Brain pericyte (primary cell): Measurements from ENCODE around the gene UBTD1.

Source experiments
- DNase-seq: peaks from one replicate; pipeline ENCODE4 v3.0.0-alpha.2; 2012; ENCODE audit warnings: low read depth, low spot score

Gene UBTD1

DNA sequence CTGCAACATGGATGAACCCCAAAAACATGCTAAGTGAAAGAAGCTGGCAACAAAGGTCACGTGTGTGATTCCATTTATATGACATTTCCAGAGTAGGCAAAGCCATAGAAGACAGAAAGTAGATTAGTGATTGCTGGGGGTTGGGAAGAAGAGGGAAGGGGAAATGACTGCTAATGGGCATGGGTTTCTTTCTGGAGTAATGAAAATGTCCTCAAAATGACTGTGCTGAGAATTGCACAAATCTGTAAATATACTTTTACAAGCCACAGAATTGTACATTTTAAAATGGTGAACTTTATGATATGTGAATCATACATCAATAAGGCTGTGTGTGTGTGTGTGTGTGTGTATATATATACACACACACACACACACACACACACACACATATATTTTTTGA lies 16.3 kb upstream of the UBTD1 start:
- no peak for DNase-seq

DNA sequence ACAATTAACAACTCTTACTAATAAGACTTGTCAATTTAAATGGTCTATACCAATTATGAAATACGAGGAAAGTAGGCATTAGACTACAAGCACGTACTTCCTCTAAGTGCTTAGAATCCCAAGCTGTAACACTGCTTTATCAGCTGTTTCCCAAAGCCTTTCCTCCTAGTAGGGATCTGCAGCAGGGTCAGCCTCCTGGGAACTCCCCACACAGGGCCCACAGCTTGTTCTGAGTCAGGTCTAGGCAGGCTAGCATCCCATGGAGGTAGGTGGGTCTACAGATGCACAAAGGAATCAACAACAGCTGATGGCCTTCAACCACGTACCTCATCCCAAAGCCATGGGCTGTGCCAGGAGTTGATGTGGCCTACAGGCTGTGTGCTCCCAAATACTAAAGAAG lies 15.2 kb upstream of the UBTD1 start:
- DNase-seq: no peak

DNA sequence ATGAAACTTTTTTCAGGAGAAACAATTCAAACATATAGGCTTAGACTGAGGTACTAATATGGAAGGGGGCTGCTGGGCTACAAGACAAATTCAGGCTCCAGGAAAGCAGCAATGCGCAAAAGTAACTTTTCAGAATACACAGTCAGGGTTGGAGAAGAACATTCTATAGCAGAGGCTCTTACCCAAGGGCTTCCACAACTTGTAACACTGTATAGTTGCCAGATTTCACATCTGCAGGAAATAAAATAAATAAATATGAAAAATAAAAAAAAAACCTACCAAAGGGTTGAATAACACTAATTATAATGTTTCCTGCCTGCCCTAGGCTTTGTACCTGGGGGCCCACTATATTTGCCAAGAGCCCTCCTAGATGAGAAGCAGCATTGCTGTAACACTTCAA lies 14.8 kb upstream of the UBTD1 start:
- no peak for DNase-seq

DNA sequence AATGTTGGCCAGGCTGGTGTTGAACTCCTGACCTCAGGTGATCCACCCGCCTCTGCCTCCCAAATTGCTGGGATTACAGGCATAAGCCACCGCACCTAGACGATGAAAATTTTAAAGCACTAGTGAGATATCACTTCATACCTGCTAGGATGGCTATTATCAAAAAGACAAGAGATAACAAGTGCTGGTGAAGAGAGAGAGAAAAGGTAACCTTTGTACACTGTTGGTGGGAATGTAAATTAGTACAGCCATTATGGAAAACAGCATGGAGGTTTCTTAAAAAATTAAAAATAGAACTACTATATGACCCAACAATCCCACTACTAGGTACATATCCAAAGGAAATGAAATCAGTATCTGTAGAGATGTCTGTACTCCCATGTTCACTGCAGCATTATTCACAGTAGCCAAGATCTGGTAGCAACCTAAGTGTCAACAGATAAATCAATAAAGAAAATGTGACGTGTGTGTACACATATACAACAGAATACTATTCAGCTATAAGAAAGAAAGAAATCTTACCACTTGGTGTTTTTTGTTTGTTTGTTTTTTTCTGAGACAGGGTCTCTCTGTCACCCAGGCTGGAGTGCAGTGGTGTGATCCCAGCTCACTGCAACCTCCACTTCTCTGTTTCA lies 13.0 kb upstream of the UBTD1 start:
- no peak for DNase-seq

DNA sequence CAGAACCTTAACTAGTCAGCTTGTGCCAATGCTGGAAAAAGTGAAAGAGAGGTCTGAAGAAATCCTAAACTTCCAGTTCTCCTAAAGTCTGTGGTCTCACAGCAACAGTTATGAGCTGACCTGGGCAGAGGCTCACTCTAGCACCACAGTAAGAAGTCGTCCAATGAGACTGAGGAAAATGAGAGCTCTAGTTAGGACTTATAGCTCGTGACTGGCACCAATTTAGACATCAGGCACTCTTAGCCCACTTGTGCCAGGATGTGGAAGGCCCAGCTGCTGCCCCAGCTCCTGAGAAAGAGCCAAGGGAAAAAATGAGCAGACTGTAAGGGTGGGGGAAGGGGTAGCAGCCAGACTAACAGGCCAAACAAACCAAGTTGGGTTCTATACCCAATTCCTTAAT lies 8.1 kb upstream of the UBTD1 start:
- no peak for DNase-seq

DNA sequence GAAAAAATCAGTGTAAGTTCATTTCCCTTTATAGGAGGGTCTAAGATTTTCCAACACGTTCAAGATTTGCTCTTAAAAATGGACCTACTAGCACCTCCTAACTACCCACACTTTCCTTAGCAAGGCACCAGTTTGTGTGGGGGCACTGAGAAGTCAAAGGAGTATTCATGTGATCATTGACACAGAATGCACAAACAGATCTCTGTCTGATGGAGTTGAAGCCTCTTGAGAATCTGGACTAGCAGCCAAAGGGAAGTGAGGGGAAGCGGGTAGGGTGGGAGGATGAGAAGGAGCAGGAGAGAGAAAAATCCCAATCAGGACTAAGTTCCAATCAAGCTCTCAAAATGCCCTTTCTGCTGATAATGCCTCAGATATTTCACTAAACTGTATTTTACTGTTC lies 4.6 kb upstream of the UBTD1 start:
- no peak for DNase-seq

DNA sequence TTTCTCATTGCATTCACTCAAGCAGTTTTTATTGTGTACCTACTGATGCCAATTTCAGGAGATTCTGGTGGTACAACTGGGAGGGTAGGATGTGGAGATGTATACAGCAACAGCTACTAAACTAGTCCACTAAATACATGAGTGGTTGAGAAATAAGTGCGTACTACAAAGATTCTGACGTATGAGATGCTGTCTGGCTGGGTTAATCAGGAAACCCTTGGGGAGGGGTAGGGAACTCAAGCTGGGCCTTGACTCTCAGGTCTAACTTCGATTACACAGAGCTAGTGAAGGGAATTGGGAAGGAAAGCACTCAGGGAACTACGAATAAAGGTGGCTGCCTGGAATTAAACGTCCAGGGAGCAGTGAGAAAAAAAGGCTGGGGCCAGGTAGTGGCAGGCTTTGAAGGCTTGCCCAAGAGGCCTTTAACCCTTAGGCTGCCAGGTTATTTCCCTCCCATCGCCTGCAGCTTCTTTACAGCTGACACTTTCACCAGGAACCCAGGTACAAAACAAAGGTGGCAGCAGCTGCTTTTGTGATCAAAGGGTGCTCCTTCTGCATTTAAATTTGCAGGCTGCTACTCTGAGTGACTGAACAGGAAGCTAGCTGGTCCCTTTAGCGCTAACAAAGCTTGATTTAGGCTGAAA lies 3.7 kb upstream of the UBTD1 start:
- no peak for DNase-seq

DNA sequence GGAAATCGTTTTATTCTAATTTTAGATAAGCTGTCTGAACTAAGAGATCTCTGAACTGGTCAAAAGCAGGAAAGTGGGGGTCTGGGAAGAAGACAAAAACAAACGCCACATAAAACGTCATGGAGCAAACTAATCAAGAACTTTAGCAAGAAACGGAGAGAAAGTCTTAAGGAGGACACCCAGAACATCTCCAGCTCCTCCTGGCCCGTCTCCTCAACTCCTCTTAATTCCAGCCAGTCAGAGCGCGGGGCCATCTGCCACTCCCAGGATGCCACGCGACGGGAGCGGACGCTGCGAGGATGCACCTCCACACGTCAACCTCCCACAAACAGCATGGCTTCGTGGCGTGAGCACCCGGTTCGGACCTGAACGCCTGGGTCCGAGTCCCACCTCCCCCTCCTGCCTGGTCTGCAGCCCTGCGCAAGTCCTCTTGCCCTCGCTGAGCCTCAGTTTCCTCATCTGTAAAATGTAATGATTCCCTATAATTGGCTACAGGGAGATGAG lies 1.1 kb upstream of the UBTD1 start:
- no peak for DNase-seq

DNA sequence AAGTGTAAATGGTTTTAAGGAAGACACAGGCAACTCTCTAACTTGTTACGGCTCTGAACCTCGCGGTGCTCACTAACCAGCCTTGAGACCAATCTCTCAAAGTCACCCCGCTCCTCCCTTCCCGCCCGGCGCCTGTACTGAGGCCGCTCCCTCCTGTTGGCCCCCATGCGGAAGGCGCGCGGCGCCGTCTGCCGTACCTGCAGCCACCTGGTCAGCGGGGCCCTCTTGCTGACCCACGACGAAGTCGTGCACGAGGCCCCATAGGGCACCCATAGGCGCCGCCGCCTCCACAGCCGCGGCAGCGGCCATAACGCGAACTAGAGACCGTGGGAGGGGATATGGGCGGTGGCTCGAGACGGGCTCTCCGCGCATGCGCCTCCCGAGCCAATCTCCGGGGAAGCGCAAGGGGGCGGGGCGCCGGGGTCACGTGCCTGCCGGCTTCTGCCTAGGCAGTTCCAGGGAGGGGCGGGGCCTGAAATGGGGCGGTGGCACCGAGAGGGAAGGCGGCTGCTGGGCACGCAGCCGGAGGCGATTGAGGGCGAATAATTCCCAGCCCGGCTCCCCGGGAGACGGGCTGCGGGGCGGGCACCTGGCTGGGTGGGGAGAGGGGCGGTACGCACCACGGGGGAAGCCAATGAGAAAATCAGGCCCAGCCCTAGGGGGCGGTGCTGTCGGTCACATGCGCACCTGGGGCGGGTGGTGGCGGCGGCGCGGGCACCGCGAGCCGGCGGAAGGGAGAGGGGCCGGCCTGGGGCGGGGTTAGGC lies 466 bp upstream of the UBTD1 start, which contains the start of gene MMS19:
TSS of gene MMS19 (minus strand) at position 347 of the 765 bp plus-strand sequence. CDS start at position 309, 38 bp downstream.
- peak; percentile 98 for DNase-seq

DNA sequence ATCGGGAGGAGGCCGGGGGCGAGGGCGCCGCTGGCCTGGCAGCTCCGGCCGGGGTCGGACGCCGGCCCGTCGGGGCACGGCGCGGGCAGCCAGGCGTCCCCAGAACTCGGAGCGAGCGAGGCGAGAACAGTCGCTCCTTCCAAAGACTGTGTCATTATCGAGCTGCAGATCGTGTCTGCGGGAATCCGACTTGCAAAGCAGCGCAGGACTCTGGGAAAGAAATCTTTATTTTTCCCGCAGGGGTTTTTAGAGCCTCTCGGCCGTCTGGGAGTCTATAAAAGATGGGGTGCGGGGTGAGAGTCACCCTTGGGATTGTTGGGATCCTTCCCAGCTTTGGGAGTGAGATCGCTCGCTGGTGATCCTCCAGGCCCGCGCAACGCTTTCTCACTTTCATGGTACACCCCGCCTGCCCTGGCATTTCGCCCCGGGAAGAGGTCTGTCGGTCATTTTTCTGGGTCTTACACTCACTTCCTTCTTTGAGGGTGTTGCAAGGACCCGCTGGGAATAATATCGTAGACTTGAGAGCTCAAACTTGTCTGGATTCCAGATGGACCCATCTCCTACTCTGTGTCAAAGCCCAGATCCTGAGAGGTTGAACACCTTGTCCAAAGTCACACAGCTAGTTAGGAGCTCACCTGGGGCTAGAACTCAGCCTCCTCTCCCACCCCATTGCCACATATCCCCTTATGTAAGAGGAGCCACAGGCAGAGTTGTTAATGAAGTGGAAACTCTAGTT lies 1.0 kb downstream of the UBTD1 start:
- DNase-seq: no peak

DNA sequence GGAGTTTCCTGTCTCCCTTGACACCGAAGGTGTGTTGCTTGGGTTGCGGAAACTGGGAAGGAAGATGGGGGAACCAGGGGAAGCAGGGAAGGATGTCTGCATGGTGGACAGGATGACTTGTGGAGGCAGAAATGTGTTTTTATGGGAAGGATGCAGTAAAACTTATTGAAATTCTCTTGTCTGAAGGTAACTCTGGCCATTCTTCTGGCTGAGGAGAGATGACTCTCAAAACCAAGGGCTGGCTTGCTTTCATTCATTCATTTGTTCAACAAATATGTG lies 1.5 kb downstream of the UBTD1 start:
- DNase-seq: no peak

DNA sequence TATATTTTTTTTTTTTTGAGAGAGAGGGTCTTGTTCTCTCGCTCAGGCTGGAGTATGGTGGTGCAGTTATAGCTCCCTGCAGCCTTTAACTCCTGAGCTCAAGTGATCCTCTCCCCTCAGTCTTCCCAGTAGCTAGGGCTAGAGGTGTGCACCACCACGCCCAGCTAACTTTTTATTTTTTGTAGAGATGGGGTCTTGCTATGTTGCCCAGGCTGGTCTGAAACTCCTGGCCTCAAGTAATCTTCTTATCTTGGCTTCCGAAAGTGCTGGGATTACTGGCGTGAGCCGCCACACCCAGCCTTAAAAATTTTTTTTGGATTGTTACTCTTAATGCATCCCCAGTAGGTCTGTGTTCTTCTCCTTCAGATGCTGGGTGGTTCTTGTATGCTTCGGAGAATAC lies 4.2 kb downstream of the UBTD1 start:
- DNase-seq: no peak

DNA sequence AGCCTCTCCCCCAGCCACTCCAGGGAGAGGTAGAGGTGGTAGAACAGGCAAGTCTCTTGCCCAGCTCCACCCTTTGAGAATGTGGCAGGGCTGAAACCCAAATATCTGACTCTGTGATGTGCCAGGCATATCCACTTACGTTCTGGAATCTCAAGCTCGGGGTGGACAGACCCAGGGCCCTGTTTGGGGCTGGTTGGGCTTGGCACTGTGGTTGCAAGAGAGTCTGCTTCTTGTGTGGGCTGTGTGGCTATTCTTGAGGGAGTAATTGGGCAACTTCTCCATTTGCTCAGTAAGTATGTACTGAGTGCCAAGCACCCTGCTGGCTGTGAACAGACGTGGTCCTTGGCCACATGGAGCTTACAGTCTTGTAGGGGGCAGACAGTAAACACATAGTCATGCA lies 4.7 kb downstream of the UBTD1 start:
- DNase-seq: no peak

DNA sequence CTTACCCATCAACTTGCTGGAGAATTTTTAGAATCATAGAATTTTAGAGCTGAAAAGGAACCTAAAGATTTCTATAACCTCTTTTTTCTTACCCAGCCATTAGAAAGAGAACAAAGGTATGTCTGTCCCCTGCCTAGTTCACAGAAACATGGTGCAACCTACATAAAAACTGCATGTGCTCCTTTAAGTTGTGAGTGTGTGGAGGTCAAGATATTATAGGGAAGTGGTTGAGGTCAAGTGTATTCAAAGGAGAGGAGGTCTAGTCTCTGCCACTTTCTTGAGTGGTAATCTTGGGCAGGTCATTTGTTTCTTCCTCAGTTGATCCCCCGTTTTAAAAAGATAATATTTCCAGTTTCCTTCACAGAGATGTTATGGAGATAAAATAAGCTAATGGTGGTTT lies 6.4 kb downstream of the UBTD1 start:
- no peak for DNase-seq

DNA sequence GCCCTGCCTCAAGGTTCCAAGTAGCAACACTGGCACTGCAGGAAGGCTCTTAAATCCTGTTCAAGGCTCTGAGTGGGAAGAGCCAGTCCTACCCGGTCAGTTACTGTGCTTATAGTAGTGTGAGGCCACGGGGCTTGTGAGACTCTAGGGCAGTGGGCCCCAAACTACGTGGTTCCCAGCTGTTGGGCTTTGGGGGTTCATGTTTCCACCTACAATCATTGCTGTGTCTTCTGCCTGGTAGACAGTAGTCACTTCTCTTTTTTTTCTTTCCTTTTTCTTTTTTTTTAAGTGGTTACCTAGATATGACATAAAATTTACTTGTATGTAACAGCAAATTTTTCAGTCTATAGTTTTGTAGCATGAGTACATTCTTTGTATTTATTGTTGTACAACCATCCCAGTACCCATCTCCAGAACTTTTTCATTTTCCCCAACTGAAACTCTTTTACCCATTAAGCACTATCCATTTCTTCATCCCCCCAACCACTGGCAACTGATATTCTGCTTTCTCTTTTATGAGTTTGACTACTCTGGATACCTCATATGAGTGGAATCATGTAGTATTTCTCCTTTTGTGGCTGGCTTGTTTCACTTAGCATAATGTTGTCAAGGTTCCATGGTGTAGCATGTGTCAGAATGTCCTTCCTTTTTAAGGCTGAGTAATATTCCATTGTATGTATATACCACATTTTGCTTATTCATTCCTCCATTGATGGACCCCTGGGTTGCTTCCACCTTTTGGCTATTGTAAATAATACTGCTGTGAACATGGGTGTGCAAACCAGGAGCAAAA lies 7.7 kb downstream of the UBTD1 start:
- DNase-seq: no peak

DNA sequence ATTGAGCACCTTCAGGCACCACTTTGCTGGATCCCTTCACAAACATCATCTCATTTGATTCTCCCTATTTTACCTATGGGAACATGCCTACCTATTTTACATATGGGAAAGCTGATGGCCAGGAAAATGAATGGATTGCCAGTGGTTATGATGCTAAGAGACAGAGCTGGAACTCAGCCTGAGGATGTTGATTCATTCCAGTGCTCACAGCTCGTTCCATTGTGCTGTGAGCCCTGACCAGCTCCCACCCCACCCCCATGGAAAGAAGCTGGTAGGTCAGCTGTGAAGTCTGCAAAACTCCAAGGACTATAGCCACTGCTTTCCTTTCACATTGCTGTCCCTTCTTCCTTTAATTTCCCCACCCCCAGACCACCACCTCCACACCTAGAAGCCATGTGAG lies 9.6 kb downstream of the UBTD1 start:
- no peak for DNase-seq

DNA sequence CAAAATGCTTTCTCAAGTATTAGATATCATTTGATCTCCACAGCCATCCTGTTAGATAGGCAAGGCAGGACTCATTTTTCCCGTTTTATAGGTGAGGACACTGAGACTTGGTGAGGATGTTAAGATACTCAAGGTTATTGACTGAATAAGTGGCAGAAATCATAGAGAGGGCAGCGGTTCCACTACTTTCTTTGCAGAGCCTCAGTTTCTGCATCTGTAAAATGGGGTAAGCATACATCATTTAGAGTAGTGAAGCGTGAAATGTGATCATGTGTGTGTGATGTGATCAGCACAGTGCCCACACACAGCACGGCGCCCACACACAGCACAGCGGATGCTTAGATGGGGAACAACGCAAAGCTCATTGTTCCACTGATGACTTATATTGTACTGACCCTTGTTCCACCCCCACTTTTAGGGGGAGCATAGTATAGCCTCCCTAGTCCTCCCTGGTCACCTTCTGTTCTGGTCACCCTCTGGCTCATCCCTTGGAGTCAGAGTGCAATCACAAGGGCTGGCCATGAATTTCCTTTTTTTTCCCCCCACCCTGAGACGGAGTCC lies 10.5 kb downstream of the UBTD1 start:
- no peak for DNase-seq

DNA sequence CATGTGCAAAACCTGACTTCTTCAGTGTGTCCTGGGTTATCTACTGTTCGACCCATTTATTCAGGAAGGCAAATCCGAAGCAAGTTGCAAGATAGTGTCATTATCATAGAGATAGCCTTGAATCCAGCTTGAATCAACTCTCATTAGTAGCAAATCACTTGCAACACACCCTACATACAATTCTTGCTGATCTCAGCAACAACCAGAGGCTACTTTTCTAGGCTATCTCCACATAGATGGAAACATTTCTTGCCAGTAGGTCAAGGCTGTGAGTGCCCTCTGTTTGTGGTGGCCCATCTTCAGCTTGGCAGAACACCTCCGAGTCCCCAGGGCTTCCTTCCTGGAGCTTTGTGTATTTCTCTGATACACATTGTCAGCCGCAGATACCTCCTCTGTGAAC lies 12.0 kb downstream of the UBTD1 start:
- no peak for DNase-seq

DNA sequence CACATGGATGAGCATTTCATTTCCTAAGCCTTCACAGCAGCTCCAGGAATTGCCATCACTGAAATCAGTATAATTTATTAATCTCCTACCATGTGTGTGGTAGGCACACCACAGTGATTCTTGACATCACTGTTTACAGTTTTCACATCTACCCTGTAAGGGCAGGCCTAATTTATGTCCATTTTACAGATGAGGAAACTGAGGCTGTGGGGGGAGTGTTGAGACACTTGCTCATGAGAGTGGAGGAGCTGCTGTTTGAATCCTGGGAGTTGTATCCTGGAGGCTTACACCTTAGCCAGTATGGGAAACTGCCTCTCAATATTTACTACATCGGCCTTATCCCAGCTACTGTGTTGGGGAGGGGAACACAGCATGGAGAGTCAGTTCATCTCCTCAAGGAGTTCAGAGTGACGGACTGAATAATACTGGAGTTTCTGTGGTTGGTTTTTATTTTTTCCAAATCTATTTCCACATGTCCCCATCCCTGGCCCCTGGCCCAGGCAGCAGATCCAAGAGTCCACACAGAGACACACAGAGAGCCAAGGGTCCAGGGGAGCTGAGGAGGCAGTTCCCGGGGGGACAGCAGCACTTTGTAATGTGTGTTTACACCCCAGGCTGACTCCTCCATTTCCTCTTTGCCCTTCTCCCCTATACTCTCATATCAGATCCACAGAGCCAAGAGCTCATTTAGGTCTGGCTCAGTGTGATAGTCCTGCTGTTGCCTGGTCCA lies 13.2 kb downstream of the UBTD1 start:
- no peak for DNase-seq

DNA sequence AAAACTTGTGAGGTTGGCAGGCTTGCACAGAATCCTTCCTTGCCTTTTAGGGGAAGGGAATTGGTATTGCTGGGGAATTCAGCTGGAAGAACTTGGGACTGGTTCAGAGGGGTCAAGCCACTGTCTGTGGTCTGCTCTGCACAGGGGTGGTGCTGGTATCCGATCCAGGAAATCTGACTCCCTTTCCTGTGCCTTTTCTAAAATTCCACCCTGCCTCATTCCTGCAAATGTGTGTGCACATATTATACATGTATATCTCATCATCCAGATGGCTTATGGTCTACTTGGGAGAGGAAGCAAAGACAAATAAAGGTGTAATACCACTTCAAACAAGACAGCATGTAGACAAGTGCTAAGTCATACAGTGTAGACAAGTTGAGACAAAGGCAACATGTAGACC lies 14.3 kb downstream of the UBTD1 start:
- no peak for DNase-seq

DNA sequence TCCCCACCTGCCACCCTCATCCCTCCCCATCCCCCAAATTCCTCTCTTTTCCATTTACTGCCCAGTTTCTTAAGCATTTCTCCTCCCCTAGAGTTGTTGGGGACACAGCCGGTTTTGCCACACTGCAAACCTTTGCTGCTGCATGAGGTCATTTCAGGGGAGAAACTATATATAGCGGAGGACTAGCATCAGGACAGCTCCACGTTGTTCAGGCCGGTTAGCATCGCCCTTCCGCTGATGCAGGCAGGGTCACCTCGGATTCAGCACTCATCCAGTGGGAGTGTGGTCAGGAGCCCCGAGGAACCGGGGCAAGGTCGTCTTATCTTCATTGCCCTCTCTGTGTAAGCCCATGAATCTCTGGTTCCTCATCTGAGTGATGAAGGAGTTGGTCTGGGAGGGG lies 15.6 kb downstream of the UBTD1 start:
- DNase-seq: no peak
